Measurements from ENCODE around the gene TEKT3.

TEKT3 gene

GRCh38 chr17:15284537-15284936 is 56.9 kb downstream of the TEKT3 start:
- Histone ChIP-seq H3K36me3 (ENCODE audit: control insufficient read depth in 2 of 2, insufficient read depth in 1 of 2, low read length in 2 of 2) (no peaks in the 10 kb centered on the region), H3K4me1 (ENCODE audit: control insufficient read depth, insufficient read depth, low read length) (no peaks in the 10 kb centered on the region), H3K9me3 (ENCODE audit: control insufficient read depth, insufficient read depth, low read depth, low read length) (no peaks in the 10 kb centered on the region), H3K4me3 (ENCODE audit: low read depth, low read length) (no peak overlapping the region), H3K27ac (ENCODE audit: extremely low read depth, low read depth, low read length) (no peak overlapping the region)
- CTCF ChIA-PET: interaction anchor here (0.6 kb wide), 1 partner anchor 218 kb away, joined by 3 read pairs; no protein-coding TSS in a partner anchor
- TF ChIP-seq HIC1 (tag by site-specific recombination; IDR thresholded peaks at IDR 0.05) (no peak), ZXDB (tag by site-specific recombination; IDR thresholded peaks at IDR 0.05) (no peak), YY2 (tag by site-specific recombination; IDR thresholded peaks at IDR 0.05) (no peak), ZNF677 (tag by site-specific recombination; IDR thresholded peaks at IDR 0.05) (no peak), ZNF670 (tag by site-specific recombination; IDR thresholded peaks at IDR 0.05; ENCODE audit: low read depth) (no peak), ZBTB20 (tag by site-specific recombination; IDR thresholded peaks at IDR 0.05) (no peak), ZNF610 (tag by site-specific recombination; IDR thresholded peaks at IDR 0.05; ENCODE audit: borderline replicate concordance) (no peak), ZNF664 (tag by site-specific recombination; IDR thresholded peaks at IDR 0.05) (no peak), ZNF302 (tag by site-specific recombination; IDR thresholded peaks at IDR 0.05; ENCODE audit: low read depth) (no peak)
- TF ChIP-seq, protein P1, sequence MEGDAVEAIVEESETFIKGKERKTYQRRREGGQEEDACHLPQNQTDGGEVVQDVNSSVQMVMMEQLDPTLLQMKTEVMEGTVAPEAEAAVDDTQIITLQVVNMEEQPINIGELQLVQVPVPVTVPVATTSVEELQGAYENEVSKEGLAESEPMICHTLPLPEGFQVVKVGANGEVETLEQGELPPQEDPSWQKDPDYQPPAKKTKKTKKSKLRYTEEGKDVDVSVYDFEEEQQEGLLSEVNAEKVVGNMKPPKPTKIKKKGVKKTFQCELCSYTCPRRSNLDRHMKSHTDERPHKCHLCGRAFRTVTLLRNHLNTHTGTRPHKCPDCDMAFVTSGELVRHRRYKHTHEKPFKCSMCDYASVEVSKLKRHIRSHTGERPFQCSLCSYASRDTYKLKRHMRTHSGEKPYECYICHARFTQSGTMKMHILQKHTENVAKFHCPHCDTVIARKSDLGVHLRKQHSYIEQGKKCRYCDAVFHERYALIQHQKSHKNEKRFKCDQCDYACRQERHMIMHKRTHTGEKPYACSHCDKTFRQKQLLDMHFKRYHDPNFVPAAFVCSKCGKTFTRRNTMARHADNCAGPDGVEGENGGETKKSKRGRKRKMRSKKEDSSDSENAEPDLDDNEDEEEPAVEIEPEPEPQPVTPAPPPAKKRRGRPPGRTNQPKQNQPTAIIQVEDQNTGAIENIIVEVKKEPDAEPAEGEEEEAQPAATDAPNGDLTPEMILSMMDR (tag by site-specific recombination; IDR thresholded peaks at IDR 0.05): no peak
- POLR2A ChIA-PET: no interaction called here

GRCh38 chr17:15284107-15284506 is 57.3 kb downstream of the TEKT3 start:
- no peaks in the 10 kb centered on the region for H3K4me1 ChIP-seq (ENCODE audit: control insufficient read depth, insufficient read depth, low read length)
- ChIA-PET POLR2A (no interaction called here), CTCF (interaction anchor here (0.6 kb wide), 1 partner anchor 219 kb away, joined by 3 read pairs; no protein-coding TSS in a partner anchor)
- H3K9me3 ChIP-seq (ENCODE audit: control insufficient read depth, insufficient read depth, low read depth, low read length): no peaks in the 10 kb centered on the region
- H3K4me3 ChIP-seq (ENCODE audit: low read depth, low read length): no peak overlapping the region
- H3K27ac ChIP-seq (ENCODE audit: extremely low read depth, low read depth, low read length): no peak overlapping the region
- no peaks in the 10 kb centered on the region for H3K36me3 ChIP-seq (ENCODE audit: control insufficient read depth in 2 of 2, insufficient read depth in 1 of 2, low read length in 2 of 2)
- TF ChIP-seq ZNF777 (tag by site-specific recombination; IDR thresholded peaks at IDR 0.05; ENCODE audit: borderline replicate concordance) (no peak), MZF1 (tag by site-specific recombination; IDR thresholded peaks at IDR 0.05; ENCODE audit: borderline replicate concordance) (no peak), ZNF26 (tag by site-specific recombination; IDR thresholded peaks at IDR 0.05) (no peak), ZNF214 (tag by site-specific recombination; IDR thresholded peaks at IDR 0.05; ENCODE audit: borderline replicate concordance) (no peak), OSR2 (tag by site-specific recombination; IDR thresholded peaks at IDR 0.05) (no peak), TCF7L2 (IDR thresholded peaks at IDR 0.05; ENCODE audit: borderline replicate concordance, low read depth, low read length) (no peak), GLIS1 (tag by site-specific recombination; IDR thresholded peaks at IDR 0.05) (no peak), ZNF513 (tag by site-specific recombination; IDR thresholded peaks at IDR 0.05) (no peak), PRDM10 (tag by site-specific recombination; IDR thresholded peaks at IDR 0.05) (no peak), ZNF701 (tag by site-specific recombination; IDR thresholded peaks at IDR 0.05) (no peak), ZNF10 (tag by site-specific recombination; IDR thresholded peaks at IDR 0.05) (no peak), IKZF3 (tag by site-specific recombination; IDR thresholded peaks at IDR 0.05) (no peak)
- TF ChIP-seq, protein P2, sequence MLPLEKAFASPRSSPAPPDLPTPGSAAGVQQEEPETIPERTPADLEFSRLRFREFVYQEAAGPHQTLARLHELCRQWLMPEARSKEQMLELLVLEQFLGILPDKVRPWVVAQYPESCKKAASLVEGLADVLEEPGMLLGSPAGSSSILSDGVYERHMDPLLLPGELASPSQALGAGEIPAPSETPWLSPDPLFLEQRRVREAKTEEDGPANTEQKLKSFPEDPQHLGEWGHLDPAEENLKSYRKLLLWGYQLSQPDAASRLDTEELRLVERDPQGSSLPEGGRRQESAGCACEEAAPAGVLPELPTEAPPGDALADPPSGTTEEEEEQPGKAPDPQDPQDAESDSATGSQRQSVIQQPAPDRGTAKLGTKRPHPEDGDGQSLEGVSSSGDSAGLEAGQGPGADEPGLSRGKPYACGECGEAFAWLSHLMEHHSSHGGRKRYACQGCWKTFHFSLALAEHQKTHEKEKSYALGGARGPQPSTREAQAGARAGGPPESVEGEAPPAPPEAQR (tag by site-specific recombination; IDR thresholded peaks at IDR 0.05): no peak
